GM12891 (cell line): ENCODE results near the gene NDUFAF7.

Experiments used
- DNase-seq: peaks from one replicate; pipeline ENCODE4 v3.0.0; 2011; ENCODE audit warnings: low spot score; ENCODE audit not compliant: insufficient read length
- FAIRE-seq: peaks from 2 replicates; lab custom pipeline; 2011; peaks lifted over from hg19 to GRCh38; lab: Jason Lieb, UNC
- PAX5 ChIP-seq: IDR thresholded peaks from 2 replicates; pipeline ENCODE4 v1.6.1; 2011; ENCODE audit warnings: low read length, moderate library complexity, mild to moderate bottlenecking; ENCODE audit not compliant: insufficient read depth, severe bottlenecking
- POLR2A ChIP-seq: IDR thresholded peaks from 2 replicates; pipeline ENCODE4 v1.6.1; 2011; ENCODE audit warnings: low read depth, low read length, control low read depth
- POLR2AphosphoS5 ChIP-seq: IDR thresholded peaks from 2 replicates; pipeline ENCODE4 v1.6.1; 2011; ENCODE audit warnings: low read depth, low read length, control low read depth
- POU2F2 ChIP-seq: IDR thresholded peaks from 2 replicates; pipeline ENCODE4 v1.6.1; 2011; ENCODE audit warnings: low read depth, mild to moderate bottlenecking, control low read depth, low read length, moderate library complexity
- SPI1 ChIP-seq: IDR thresholded peaks from 2 replicates; pipeline ENCODE4 v1.6.1; 2011; ENCODE audit warnings: low read depth, low read length, control low read depth
- TAF1 ChIP-seq: IDR thresholded peaks from 2 replicates; pipeline ENCODE4 v1.6.1; 2011; ENCODE audit warnings: low read depth, low read length, control low read depth

The NDUFAF7 gene

GRCh38 chr2:37297632-37298031 lies 66.2 kb downstream of the NDUFAF7 start:
- no peak for TF ChIP-seq POLR2AphosphoS5
- TF ChIP-seq SPI1 = no peak
- TF ChIP-seq POLR2A = no peak
- no peak for TF ChIP-seq PAX5
- TF ChIP-seq POU2F2 = no peak
- no peak for TF ChIP-seq TAF1
- FAIRE-seq (no peak), DNase-seq (no peak)
